ENCODE results near the gene UBE2S.

UBE2S gene

GRCh38 chr19:55407800-55408532, 378 bp upstream of the UBE2S start:
- H3K9ac ChIP-seq (ENCODE audit: low read length): peak overlapping the region; percentile 69
- H3K27ac ChIP-seq (ENCODE audit: low read depth, low read length): peak overlapping the region; percentile 98
- H3K18ac ChIP-seq (ENCODE audit: low read length): peak overlapping the region; percentile 43
- no peak overlapping the region for H2BK15ac ChIP-seq (replicated peaks; ENCODE audit: low read depth)
- peak overlapping the region; percentile 52 for H2BK120ac ChIP-seq (ENCODE audit: low read depth, low read length)
- H2BK5ac ChIP-seq (ENCODE audit: low read length): peak overlapping the region; percentile 95
- H3K56ac ChIP-seq (ENCODE audit: low read length): peak overlapping the region; percentile 97
- H2AK5ac ChIP-seq (ENCODE audit: low read length): peak overlapping the region; percentile 5
- peaks cover 10% of the 10 kb centered on the region for H3K4me1 ChIP-seq (ENCODE audit: control insufficient read depth, low read depth, low read length)
- H4K5ac ChIP-seq (ENCODE audit: low read length): peak overlapping the region; percentile 43
- peak overlapping the region; percentile 38 for H3K4me2 ChIP-seq (ENCODE audit: low read length)
- no peak overlapping the region for H4K8ac ChIP-seq (ENCODE audit: low read depth, low read length)
- peaks cover 28% of the 10 kb centered on the region for H3K79me2 ChIP-seq (ENCODE audit: control insufficient read depth, insufficient read depth, low read length)
- H3K4me3 ChIP-seq (ENCODE audit: low read length): no peak overlapping the region
- peaks cover 9% of the 10 kb centered on the region for H3K36me3 ChIP-seq (ENCODE audit: control insufficient read depth, insufficient read depth, low read length)
- H3K79me1 ChIP-seq (ENCODE audit: low read length): peaks cover 14% of the 10 kb centered on the region
- H3K4ac ChIP-seq (ENCODE audit: low read depth, low read length): peak overlapping the region; percentile 75
- WGBS (ENCODE audit: extremely low coverage, insufficient coverage, low lambda C conversion rate): no CpG with 5 or more reads among the region's 72 CpGs
- no peaks in the 10 kb centered on the region for H3K27me3 ChIP-seq (ENCODE audit: insufficient read depth, low read length, poor library complexity)
- H3K23ac ChIP-seq (ENCODE audit: low read length): no peak overlapping the region
- DNase-seq: peak; percentile 100

GRCh38 chr19:55406826-55407549, 600 bp downstream of the UBE2S start:
- no peak for DNase-seq
- no peak overlapping the region for H4K5ac ChIP-seq (ENCODE audit: low read length)
- peak overlapping the region; percentile 85 for H3K4ac ChIP-seq (ENCODE audit: low read depth, low read length)
- peak overlapping the region; percentile 91 for H3K23ac ChIP-seq (ENCODE audit: low read length)
- H3K4me1 ChIP-seq (ENCODE audit: control insufficient read depth, low read depth, low read length): peaks cover 10% of the 10 kb centered on the region
- H3K18ac ChIP-seq (ENCODE audit: low read length): peak overlapping the region; percentile 98
- peak overlapping the region; percentile 91 for H3K4me3 ChIP-seq (ENCODE audit: low read length)
- no peak overlapping the region for H2BK15ac ChIP-seq (replicated peaks; ENCODE audit: low read depth)
- H2BK120ac ChIP-seq (ENCODE audit: low read depth, low read length): peak overlapping the region; percentile 52
- H3K4me2 ChIP-seq (ENCODE audit: low read length): peak overlapping the region; percentile 3
- H4K8ac ChIP-seq (ENCODE audit: low read depth, low read length): no peak overlapping the region
- no peak overlapping the region for H2AK5ac ChIP-seq (ENCODE audit: low read length)
- no CpG with 5 or more reads among the region's 35 CpGs for WGBS (ENCODE audit: extremely low coverage, insufficient coverage, low lambda C conversion rate)
- H2BK5ac ChIP-seq (ENCODE audit: low read length): no peak overlapping the region
- peaks cover 28% of the 10 kb centered on the region for H3K79me2 ChIP-seq (ENCODE audit: control insufficient read depth, insufficient read depth, low read length)
- peaks cover 13% of the 10 kb centered on the region for H3K36me3 ChIP-seq (ENCODE audit: control insufficient read depth, insufficient read depth, low read length)
- peak overlapping the region; percentile 97 for H3K9ac ChIP-seq (ENCODE audit: low read length)
- H3K79me1 ChIP-seq (ENCODE audit: low read length): peaks cover 19% of the 10 kb centered on the region
- H3K27me3 ChIP-seq (ENCODE audit: insufficient read depth, low read length, poor library complexity): no peaks in the 10 kb centered on the region
- peak overlapping the region; percentile 98 for H3K27ac ChIP-seq (ENCODE audit: low read depth, low read length)
- H3K56ac ChIP-seq (ENCODE audit: low read length): peak overlapping the region; percentile 93

GRCh38 chr19:55406091-55406825, 1.3 kb downstream of the UBE2S start:
- Histone ChIP-seq H3K27me3 (ENCODE audit: insufficient read depth, low read length, poor library complexity) (no peaks in the 10 kb centered on the region), H3K79me2 (ENCODE audit: control insufficient read depth, insufficient read depth, low read length) (peaks cover 28% of the 10 kb centered on the region), H2BK5ac (ENCODE audit: low read length) (no peak overlapping the region), H3K4ac (ENCODE audit: low read depth, low read length) (no peak overlapping the region), H3K4me3 (ENCODE audit: low read length) (peak overlapping the region; percentile 91), H3K18ac (ENCODE audit: low read length) (no peak overlapping the region), H3K4me1 (ENCODE audit: control insufficient read depth, low read depth, low read length) (peaks cover 10% of the 10 kb centered on the region), H3K4me2 (ENCODE audit: low read length) (peak overlapping the region; percentile 3), H3K36me3 (ENCODE audit: control insufficient read depth, insufficient read depth, low read length) (peaks cover 13% of the 10 kb centered on the region), H3K27ac (ENCODE audit: low read depth, low read length) (no peak overlapping the region), H3K56ac (ENCODE audit: low read length) (peak overlapping the region; percentile 93), H3K79me1 (ENCODE audit: low read length) (peaks cover 19% of the 10 kb centered on the region), H2BK15ac (replicated peaks; ENCODE audit: low read depth) (no peak overlapping the region), H3K23ac (ENCODE audit: low read length) (peak overlapping the region; percentile 67), H4K5ac (ENCODE audit: low read length) (no peak overlapping the region), H2AK5ac (ENCODE audit: low read length) (no peak overlapping the region), H4K8ac (ENCODE audit: low read depth, low read length) (no peak overlapping the region), H2BK120ac (ENCODE audit: low read depth, low read length) (no peak overlapping the region), H3K9ac (ENCODE audit: low read length) (peak overlapping the region; percentile 97)
- no peak for DNase-seq
- WGBS (ENCODE audit: extremely low coverage, insufficient coverage, low lambda C conversion rate): no CpG with 5 or more reads among the region's 14 CpGs

GRCh38 chr19:55405638-55406037, 1.9 kb downstream of the UBE2S start:
- H3K18ac ChIP-seq (ENCODE audit: low read length): no peak overlapping the region
- H3K56ac ChIP-seq (ENCODE audit: low read length): peak overlapping the region; percentile 93
- peaks cover 13% of the 10 kb centered on the region for H3K36me3 ChIP-seq (ENCODE audit: control insufficient read depth, insufficient read depth, low read length)
- DNase-seq: no peak
- no peak overlapping the region for H3K23ac ChIP-seq (ENCODE audit: low read length)
- H4K5ac ChIP-seq (ENCODE audit: low read length): no peak overlapping the region
- peak overlapping the region; percentile 97 for H3K9ac ChIP-seq (ENCODE audit: low read length)
- H2AK5ac ChIP-seq (ENCODE audit: low read length): no peak overlapping the region
- peaks cover 28% of the 10 kb centered on the region for H3K79me2 ChIP-seq (ENCODE audit: control insufficient read depth, insufficient read depth, low read length)
- H4K8ac ChIP-seq (ENCODE audit: low read depth, low read length): no peak overlapping the region
- no peaks in the 10 kb centered on the region for H3K27me3 ChIP-seq (ENCODE audit: insufficient read depth, low read length, poor library complexity)
- no CpG with 5 or more reads among the region's 5 CpGs for WGBS (ENCODE audit: extremely low coverage, insufficient coverage, low lambda C conversion rate)
- H3K79me1 ChIP-seq (ENCODE audit: low read length): peaks cover 19% of the 10 kb centered on the region
- peak overlapping the region; percentile 3 for H3K4me2 ChIP-seq (ENCODE audit: low read length)
- no peak overlapping the region for H3K27ac ChIP-seq (ENCODE audit: low read depth, low read length)
- H2BK15ac ChIP-seq (replicated peaks; ENCODE audit: low read depth): no peak overlapping the region
- H3K4me1 ChIP-seq (ENCODE audit: control insufficient read depth, low read depth, low read length): peaks cover 10% of the 10 kb centered on the region
- H3K4me3 ChIP-seq (ENCODE audit: low read length): no peak overlapping the region
- no peak overlapping the region for H2BK120ac ChIP-seq (ENCODE audit: low read depth, low read length)
- H2BK5ac ChIP-seq (ENCODE audit: low read length): no peak overlapping the region
- H3K4ac ChIP-seq (ENCODE audit: low read depth, low read length): no peak overlapping the region

GRCh38 chr19:55402509-55402908, 5.1 kb downstream of the UBE2S start:
- Histone ChIP-seq H4K5ac (ENCODE audit: low read length) (no peak overlapping the region), H3K4me3 (ENCODE audit: low read length) (no peak overlapping the region), H3K36me3 (ENCODE audit: control insufficient read depth, insufficient read depth, low read length) (peaks cover 13% of the 10 kb centered on the region), H3K18ac (ENCODE audit: low read length) (no peak overlapping the region), H2BK120ac (ENCODE audit: low read depth, low read length) (no peak overlapping the region), H3K4ac (ENCODE audit: low read depth, low read length) (no peak overlapping the region), H3K9ac (ENCODE audit: low read length) (no peak overlapping the region), H3K4me1 (ENCODE audit: control insufficient read depth, low read depth, low read length) (peaks cover 9% of the 10 kb centered on the region), H3K27ac (ENCODE audit: low read depth, low read length) (no peak overlapping the region), H4K8ac (ENCODE audit: low read depth, low read length) (no peak overlapping the region), H2BK15ac (replicated peaks; ENCODE audit: low read depth) (no peak overlapping the region), H3K79me2 (ENCODE audit: control insufficient read depth, insufficient read depth, low read length) (peaks cover 28% of the 10 kb centered on the region), H3K56ac (ENCODE audit: low read length) (no peak overlapping the region), H2BK5ac (ENCODE audit: low read length) (no peak overlapping the region), H3K79me1 (ENCODE audit: low read length) (peaks cover 19% of the 10 kb centered on the region), H3K27me3 (ENCODE audit: insufficient read depth, low read length, poor library complexity) (no peaks in the 10 kb centered on the region), H3K23ac (ENCODE audit: low read length) (no peak overlapping the region), H3K4me2 (ENCODE audit: low read length) (no peak overlapping the region), H2AK5ac (ENCODE audit: low read length) (no peak overlapping the region)
- WGBS (ENCODE audit: extremely low coverage, insufficient coverage, low lambda C conversion rate): no CpG with 5 or more reads among the region's 2 CpGs
- DNase-seq: no peak
